Tibial nerve (tissue), 4 donors: ENCODE measurements around the gene TPGS2. TPM values are rescaled to one million over a fixed set of nuclear protein-coding genes. Genes with fewer than 3 reads are reported as not detected.

Experiments
- DNase-seq, 2 donors: peaks; one replicate each; pipeline ENCODE4 v3.0.0-alpha.2; 2019; ENCODE audit warnings: low spot score in 2 of 2
- H3K27ac ChIP-seq, 4 donors: fragments of 200-600 bp; sonication (generic) in 3 of 4; one replicate each; pipeline ENCODE4 v1.5.1; 2017 to 2019; ENCODE audit warnings: mild to moderate bottlenecking in 1 of 4
- H3K27me3 ChIP-seq, 2 donors: fragments of 200-600 bp; sonication (generic) in 1 of 2; one replicate each; pipeline versions ENCODE4 v1.5.1 to v1.6.0; 2017 to 2019
- H3K36me3 ChIP-seq, 3 donors: fragments of 200-600 bp; sonication (generic); one replicate each; pipeline ENCODE4 v1.5.1; 2018 to 2019
- H3K4me1 ChIP-seq, 4 donors: fragments of 200-600 bp; sonication (generic) in 3 of 4; one replicate each; pipeline ENCODE4 v1.5.1; 2017 to 2019
- H3K4me3 ChIP-seq, 4 donors: fragments of 200-600 bp; sonication (generic) in 3 of 4; one replicate each; pipeline ENCODE4 v1.5.1; 2017 to 2019; ENCODE audit warnings: mild to moderate bottlenecking in 1 of 4, moderate library complexity in 1 of 4
- H3K9me3 ChIP-seq, 4 donors: fragments of 200-600 bp; sonication (generic) in 3 of 4; one replicate each; pipeline ENCODE4 v1.5.1; 2017 to 2019
- CTCF ChIP-seq, 5 experiments: fragments of 200-600 bp in 3 of 5; fragments of 450-650 bp in 2 of 5; sonication (generic) in 3 of 5; IDR thresholded peaks; one replicate each; pipeline ENCODE4 v1.5.1; 2016 to 2019; ENCODE audit warnings: antibody characterized with exemption in 5 of 5, mild to moderate bottlenecking in 3 of 5, moderate library complexity in 2 of 5
- EP300 ChIP-seq, 2 donors: sonication (generic); formaldehyde crosslinking; IDR thresholded peaks; one replicate each; pipeline ENCODE4 v1.6.1; 2017; ENCODE audit warnings: antibody characterized with exemption in 2 of 2, mild to moderate bottlenecking in 1 of 2
- POLR2A ChIP-seq, 2 donors: fragments of 450-650 bp; IDR thresholded peaks; one replicate each; pipeline ENCODE4 v1.6.1; 2017; ENCODE audit warnings: antibody characterized with exemption in 2 of 2, mild to moderate bottlenecking in 2 of 2, moderate library complexity in 2 of 2
- WGBS, 2 donors: methylation state at CpG; one replicate each; pipeline ENCODE4 v1.1.5; 2018; 5-methylcytosine and 5-hydroxymethylcytosine counted together
- total RNA-seq, 4 donors: library from RNA; depleted of rRNA; stranded (reverse); fragments of >200 nt; gene quantifications; one replicate each; pipeline ENCODE4 v1.1.0, GENCODE V29; 2016

The TPGS2 gene
- total RNA-seq, 4 donors from 2014 or later: 137 to 203 (median 170) TPM

DNA sequence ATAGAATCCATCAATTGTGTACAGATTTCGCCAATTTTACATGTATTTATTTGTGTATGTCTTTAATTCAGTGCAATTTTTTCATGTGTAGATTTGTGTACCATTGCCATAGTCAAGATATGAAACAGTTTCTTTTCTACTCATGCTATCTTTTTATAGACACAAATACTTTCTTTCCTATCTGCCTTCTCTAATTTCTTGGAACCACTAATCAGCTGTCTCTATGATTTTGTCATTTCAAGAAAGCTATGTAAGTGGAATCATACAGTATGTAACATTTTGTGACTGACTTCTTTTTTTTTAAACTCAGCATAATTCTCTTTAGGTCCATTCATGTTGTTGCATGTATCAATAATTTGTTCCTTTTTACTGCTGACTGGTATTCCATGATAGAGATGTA is 33.4 kb upstream of the TPGS2 start:
- Histone ChIP-seq H3K36me3 (peaks cover 0 to 21% (median 0%) of the 10 kb centered on the region in 3 donors), H3K4me1 (peaks cover 0 to 3% (median under 1%) of the 10 kb centered on the region in 4 donors), H3K9me3 (no peaks in the 10 kb centered on the region), H3K27me3 (no peaks in the 10 kb centered on the region), H3K27ac (no peak overlapping the region), H3K4me3 (no peak overlapping the region)
- TF ChIP-seq EP300 (IDR thresholded peaks at IDR 0.05) (no peak), CTCF (IDR thresholded peaks at IDR 0.05) (no peak), POLR2A (IDR thresholded peaks at IDR 0.05) (no peak)
- WGBS, 2 donors: 95 to 100% methylated on average over 1 of the region's 1 CpG
- DNase-seq: no peak

DNA sequence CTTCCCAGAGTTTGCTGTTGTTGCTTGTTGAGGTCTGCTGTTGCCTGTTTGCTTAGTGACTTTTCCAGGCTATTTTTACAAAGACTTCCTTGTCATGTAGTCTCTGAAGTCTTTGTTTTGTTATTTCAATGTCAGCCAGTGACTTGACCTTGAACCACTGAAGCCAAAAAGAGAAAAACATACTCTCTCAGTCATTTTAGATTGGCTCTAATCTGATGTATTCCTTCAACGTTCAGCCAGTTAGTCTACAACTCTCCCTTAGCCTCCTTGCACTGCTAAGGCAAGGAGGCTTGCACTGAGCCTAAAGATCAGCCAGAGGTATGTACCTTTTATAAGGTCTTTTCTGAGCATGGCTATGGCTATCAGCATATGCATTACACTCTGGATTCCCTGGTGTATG is 28.0 kb upstream of the TPGS2 start:
- no peak for TF ChIP-seq EP300 (IDR thresholded peaks at IDR 0.05)
- TF ChIP-seq POLR2A (IDR thresholded peaks at IDR 0.05): no peak
- TF ChIP-seq CTCF (IDR thresholded peaks at IDR 0.05): no peak
- H3K36me3 ChIP-seq: peaks cover 0 to 27% (median 0%) of the 10 kb centered on the region in 3 donors
- no peak overlapping the region for H3K27ac ChIP-seq
- H3K9me3 ChIP-seq: peaks cover 0 to 12% (median 5%) of the 10 kb centered on the region in 4 donors
- no peak for DNase-seq
- 8% methylated on average over 1 of the region's 1 CpG for WGBS, 2 donors
- peaks cover 0 to 10% (median 4%) of the 10 kb centered on the region in 4 donors for H3K4me1 ChIP-seq
- H3K4me3 ChIP-seq: no peak overlapping the region
- H3K27me3 ChIP-seq: no peaks in the 10 kb centered on the region

DNA sequence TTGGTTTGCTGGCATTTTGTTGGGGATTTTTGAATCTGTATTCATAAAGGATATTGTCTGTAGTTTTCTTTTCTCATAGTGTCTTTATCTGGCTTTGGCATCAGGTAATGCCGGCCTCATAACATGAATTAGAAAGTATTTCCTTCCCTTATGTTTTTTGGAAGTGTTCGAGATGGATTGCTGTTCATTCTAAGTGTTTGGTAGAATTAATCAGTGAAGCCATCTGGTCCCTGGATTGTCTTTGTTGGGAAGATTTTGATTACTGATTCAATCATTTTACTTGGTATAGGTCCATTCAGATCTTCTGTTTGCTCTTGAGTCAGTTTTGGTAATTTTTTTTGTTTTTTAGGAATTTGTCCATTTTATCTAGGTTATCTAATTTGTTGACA is 22.4 kb upstream of the TPGS2 start:
- no peak overlapping the region for H3K27ac ChIP-seq
- peaks cover 0 to 34% (median 0%) of the 10 kb centered on the region in 3 donors for H3K36me3 ChIP-seq
- no peaks in the 10 kb centered on the region for H3K4me1 ChIP-seq
- WGBS, 2 donors: 89 to 94% methylated on average over 2 of the region's 2 CpGs
- TF ChIP-seq POLR2A (IDR thresholded peaks at IDR 0.05): no peak
- no peak for TF ChIP-seq CTCF (IDR thresholded peaks at IDR 0.05)
- no peak overlapping the region for H3K4me3 ChIP-seq
- DNase-seq: no peak
- no peaks in the 10 kb centered on the region for H3K27me3 ChIP-seq
- H3K9me3 ChIP-seq: peaks cover 0 to 14% (median 7%) of the 10 kb centered on the region in 4 donors

- H3K4me1 ChIP-seq: no peaks in the 10 kb centered on the region
- H3K27me3 ChIP-seq: no peaks in the 10 kb centered on the region
- H3K36me3 ChIP-seq: peaks cover 0 to 34% (median 0%) of the 10 kb centered on the region in 3 donors
- no peak for DNase-seq
- WGBS, 2 donors: 55 to 71% methylated on average over 1 of the region's 1 CpG
- no peak overlapping the region for H3K27ac ChIP-seq
- H3K4me3 ChIP-seq: no peak overlapping the region
- TF ChIP-seq EP300 (IDR thresholded peaks at IDR 0.05) (no peak), POLR2A (IDR thresholded peaks at IDR 0.05) (no peak), CTCF (IDR thresholded peaks at IDR 0.05) (no peak)
- H3K9me3 ChIP-seq: peaks cover 0 to 14% (median 7%) of the 10 kb centered on the region in 4 donors
Measured at GRCh38 chr18:36850527-36851201, 21.9 kb upstream of the TPGS2 start.

- peaks cover 0 to 14% (median 7%) of the 10 kb centered on the region in 4 donors for H3K9me3 ChIP-seq
- TF ChIP-seq CTCF (IDR thresholded peaks at IDR 0.05): no peak
- TF ChIP-seq EP300 (IDR thresholded peaks at IDR 0.05): no peak
- TF ChIP-seq POLR2A (IDR thresholded peaks at IDR 0.05): no peak
- DNase-seq: no peak
- peaks cover 0 to 33% (median 0%) of the 10 kb centered on the region in 3 donors for H3K36me3 ChIP-seq
- no peak overlapping the region for H3K27ac ChIP-seq
- H3K4me1 ChIP-seq: no peaks in the 10 kb centered on the region
- WGBS, 2 donors: 38 to 59% methylated on average over 2 of the region's 2 CpGs
- H3K4me3 ChIP-seq: no peak overlapping the region
- no peaks in the 10 kb centered on the region for H3K27me3 ChIP-seq
Measured at GRCh38 chr18:36849288-36850006, 20.6 kb upstream of the TPGS2 start.
